HG02798 (cell line): ENCODE results near the gene LPCAT3.

Source experiments
- ATAC-seq: cut with Tn5 transposase; IDR thresholded peaks from one replicate; pipeline ENCODE4 v1.9.1; 2021; ENCODE audit warnings: mild to moderate bottlenecking; ENCODE audit not compliant: unreplicated experiment, poor library complexity

LPCAT3 gene

DNA sequence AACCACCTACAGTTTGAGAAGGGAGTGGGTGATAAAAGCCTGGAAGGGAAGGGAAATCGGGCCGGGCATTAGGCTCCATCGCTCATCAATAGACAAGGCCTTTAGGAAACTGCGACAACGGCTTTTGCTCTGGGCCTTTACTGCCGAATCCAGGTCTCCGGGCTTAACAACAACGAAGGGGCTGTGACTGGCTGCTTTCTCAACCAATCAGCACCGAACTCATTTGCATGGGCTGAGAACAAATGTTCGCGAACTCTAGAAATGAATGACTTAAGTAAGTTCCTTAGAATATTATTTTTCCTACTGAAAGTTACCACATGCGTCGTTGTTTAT, 74.9 kb downstream of the LPCAT3 start:
- peak; percentile 30 for ATAC-seq

DNA sequence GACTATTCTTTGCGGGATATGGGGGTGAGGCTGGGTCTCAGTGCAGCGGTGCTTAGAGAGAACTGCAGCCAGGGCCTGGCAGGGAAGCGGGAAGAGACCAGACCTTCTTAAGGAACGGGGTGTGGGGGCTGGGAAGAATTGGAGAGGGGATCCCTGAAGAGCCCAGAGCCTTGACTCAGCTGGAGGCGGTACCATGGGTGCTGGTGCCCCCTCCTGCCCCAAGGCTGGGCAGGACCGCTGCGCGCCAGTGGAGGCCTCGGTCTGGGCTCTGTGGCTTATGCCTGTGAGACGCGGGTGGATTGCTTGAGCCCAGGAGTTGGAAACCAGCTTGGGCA, 76.0 kb downstream of the LPCAT3 start:
- no peak for ATAC-seq

GRCh38 chr12:6941782-6942181, 76.5 kb downstream of the LPCAT3 start:
- ATAC-seq = no peak

DNA sequence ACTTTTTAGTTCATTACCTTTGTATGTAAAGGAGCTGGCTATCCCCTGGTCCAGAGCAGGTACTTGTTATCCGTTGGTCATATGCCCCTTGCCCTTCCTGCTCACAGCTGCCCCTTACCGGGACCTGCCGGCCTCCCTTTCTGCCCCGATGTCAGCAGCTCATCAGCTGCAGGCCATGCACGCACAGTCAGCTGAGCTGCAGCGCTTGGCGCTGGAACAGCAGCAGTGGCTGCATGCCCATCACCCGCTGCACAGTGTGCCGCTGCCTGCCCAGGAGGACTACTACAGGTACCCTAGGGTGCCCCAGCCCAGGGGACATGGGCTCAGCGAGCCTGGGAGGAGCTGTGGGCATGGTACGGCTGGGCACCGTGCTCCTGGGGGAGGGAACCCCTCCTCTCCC, 77.0 kb downstream of the LPCAT3 start:
- ATAC-seq = no peak

DNA sequence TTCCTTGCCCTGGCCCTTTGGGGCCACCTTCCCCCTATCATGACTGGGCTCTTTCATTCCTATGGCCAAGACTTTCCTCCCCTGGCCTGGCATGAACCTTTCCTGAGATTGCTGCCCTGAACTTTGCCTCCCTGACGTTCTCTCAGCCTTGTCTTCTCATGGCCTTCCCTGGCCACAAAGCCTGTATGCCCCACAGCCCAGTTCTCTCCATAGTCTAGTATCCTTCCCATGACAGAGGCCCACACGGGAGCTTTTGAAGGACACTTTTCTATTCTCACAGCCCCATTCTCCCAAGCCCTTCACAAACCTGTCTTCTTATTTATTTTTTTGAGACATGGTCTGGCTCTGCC, 79.1 kb downstream of the LPCAT3 start:
- ATAC-seq = no peak

DNA sequence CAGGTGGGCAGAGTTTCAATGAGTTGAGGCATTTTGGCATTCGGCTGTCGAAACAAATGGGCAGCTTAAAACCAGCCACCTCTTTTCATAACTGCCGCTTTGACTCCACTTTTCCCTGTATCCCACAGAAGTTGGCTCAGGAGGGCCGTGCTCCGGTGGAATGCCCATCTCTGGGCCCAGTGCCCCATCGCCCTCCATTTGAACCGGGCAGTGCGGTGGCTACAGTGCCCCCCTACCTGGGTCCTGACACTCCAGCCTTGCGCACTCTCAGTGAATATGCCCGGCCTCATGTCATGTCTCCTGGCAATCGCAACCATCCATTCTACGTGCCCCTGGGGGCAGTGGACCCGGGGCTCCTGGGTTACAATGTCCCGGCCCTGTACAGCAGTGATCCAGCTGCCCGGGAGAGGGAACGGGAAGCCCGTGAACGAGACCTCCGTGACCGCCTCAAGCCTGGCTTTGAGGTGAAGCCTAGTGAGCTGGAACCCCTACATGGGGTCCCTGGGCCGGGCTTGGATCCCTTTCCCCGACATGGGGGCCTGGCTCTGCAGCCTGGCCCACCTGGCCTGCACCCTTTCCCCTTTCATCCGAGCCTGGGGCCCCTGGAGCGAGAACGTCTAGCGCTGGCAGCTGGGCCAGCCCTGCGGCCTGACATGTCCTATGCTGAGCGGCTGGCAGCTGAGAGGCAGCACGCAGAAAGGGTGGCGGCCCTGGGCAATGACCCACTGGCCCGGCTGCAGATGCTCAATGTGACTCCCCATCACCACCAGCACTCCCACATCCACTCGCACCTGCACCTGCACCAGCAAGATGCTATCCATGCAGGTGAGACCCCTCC, 79.7 kb downstream of the LPCAT3 start:
- ATAC-seq = no peak

GRCh38 chr12:6937481-6938352, 80.6 kb downstream of the LPCAT3 start:
- ATAC-seq = peak; percentile 93

- ATAC-seq = peak; percentile 4
Observed at GRCh38 chr12:6936636-6937480, 81.4 kb downstream of the LPCAT3 start.

DNA sequence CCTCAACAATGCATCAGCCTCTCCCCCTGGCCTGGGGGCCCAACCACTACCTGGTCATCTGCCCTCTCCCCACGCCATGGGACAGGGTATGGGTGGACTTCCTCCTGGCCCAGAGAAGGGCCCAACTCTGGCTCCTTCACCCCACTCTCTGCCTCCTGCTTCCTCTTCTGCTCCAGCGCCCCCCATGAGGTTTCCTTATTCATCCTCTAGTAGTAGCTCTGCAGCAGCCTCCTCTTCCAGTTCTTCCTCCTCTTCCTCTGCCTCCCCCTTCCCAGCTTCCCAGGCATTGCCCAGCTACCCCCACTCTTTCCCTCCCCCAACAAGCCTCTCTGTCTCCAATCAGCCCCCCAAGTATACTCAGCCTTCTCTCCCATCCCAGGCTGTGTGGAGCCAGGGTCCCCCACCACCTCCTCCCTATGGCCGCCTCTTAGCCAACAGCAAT, 82.1 kb downstream of the LPCAT3 start:
- ATAC-seq = no peak

- ATAC-seq = no peak
Observed at GRCh38 chr12:6935371-6936193, 82.7 kb downstream of the LPCAT3 start.

DNA sequence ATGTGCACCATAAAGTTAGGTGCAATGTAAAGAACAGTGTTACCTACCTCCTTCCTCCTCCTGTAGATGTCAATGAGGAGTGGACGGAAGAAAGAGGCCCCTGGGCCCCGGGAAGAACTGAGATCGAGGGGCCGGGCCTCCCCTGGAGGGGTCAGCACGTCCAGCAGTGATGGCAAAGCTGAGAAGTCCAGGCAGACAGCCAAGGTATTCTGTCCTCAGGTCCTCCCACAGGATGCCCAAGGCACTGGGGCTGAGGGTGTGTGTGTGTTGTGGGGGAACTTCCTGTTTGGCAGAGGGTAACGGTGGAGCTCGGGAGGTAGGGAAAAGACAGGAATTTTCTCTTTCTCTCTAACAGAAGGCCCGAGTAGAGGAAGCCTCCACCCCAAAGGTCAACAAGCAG, 84.2 kb downstream of the LPCAT3 start:
- no peak for ATAC-seq

- no peak for ATAC-seq
Observed at GRCh38 chr12:6932766-6933165, 85.5 kb downstream of the LPCAT3 start.

GRCh38 chr12:6929466-6930452, 88.5 kb downstream of the LPCAT3 start:
- no peak for ATAC-seq

- ATAC-seq = no peak
Observed at GRCh38 chr12:6928703-6929407, 89.4 kb downstream of the LPCAT3 start.

- ATAC-seq = no peak
Observed at GRCh38 chr12:6928022-6928702, 90.1 kb downstream of the LPCAT3 start.

DNA sequence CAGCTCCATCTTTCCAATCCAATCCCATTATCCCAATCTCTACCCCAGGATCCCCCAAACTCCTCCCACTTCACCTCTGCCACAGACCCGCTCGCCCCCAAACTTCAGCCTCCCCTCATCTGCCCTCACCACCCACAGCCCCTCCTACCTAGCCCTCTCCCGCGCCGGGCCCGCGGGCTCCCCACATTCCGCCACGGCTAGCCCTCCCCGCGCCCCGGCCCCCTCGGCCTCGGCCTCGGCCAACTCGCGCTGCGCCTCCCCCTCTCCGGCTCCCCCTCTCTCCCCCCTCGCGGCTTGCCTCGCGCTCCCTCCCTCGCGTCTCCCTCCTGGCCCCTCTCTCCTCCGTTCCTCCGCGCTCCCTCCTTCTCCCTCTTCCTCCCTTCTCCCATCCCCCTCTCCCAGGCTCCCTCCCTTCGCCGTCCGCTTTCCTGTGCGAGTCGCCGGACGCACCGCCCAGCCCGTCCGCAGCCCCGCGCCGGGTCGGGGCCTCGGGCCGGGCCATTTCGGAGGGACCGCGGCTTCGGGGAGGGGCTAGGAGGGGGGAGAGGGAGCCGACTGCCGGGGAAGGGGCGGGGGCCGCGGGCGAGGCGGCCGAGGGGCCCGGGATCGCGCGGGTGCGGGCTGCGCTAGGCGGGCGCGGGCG, 90.8 kb downstream of the LPCAT3 start, which contains the start of gene ATN1:
Gene ATN1 (plus strand): TSS at position 581 of the 643 bp plus-strand sequence. CDS start 6,043 bp downstream, outside the sequence.
- ATAC-seq = no peak
